ENCODE results near the gene ASTN2. TPM values are rescaled to one million over a fixed set of nuclear protein-coding genes. Genes with fewer than 3 reads are reported as not detected.

ASTN2 gene
- total RNA-seq, 4 donors from 2014 or later = 3.3 to 10.2 (median 6.3) TPM

DNA sequence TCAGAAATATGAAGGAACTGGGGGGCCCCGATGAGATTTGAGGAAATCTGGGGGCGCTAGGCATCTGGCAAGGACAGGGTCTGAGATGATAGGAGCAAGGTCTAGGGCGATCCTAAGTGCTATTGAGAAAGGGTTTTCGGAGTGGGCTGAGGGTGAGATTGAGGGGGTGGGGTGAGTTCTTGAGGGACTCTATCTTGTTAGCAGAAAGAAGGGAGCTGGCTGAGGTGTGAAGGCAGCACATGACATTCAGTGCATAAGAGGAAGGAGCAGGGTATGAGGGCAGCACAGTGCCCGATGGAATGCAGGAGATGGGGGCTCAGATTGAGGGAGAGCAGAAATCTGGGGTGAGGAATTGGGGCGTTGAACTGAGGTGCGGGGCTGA is 727.1 kb downstream of the ASTN2 start:
- Histone ChIP-seq H3K36me3 (no peaks in the 10 kb centered on the region), H3K27ac (peak overlapping the region in 3 of 4 donors; percentile 78 to 87 (median 86)), H3K9me3 (no peaks in the 10 kb centered on the region), H3K27me3 (no peaks in the 10 kb centered on the region), H3K4me1 (peaks cover 0 to 43% (median 8%) of the 10 kb centered on the region in 4 donors), H3K4me3 (peak overlapping the region; percentile 65 to 87 (median 82))
- no peak for DNase-seq
- TF ChIP-seq, protein P1, sequence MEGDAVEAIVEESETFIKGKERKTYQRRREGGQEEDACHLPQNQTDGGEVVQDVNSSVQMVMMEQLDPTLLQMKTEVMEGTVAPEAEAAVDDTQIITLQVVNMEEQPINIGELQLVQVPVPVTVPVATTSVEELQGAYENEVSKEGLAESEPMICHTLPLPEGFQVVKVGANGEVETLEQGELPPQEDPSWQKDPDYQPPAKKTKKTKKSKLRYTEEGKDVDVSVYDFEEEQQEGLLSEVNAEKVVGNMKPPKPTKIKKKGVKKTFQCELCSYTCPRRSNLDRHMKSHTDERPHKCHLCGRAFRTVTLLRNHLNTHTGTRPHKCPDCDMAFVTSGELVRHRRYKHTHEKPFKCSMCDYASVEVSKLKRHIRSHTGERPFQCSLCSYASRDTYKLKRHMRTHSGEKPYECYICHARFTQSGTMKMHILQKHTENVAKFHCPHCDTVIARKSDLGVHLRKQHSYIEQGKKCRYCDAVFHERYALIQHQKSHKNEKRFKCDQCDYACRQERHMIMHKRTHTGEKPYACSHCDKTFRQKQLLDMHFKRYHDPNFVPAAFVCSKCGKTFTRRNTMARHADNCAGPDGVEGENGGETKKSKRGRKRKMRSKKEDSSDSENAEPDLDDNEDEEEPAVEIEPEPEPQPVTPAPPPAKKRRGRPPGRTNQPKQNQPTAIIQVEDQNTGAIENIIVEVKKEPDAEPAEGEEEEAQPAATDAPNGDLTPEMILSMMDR (IDR thresholded peaks at IDR 0.05) = no peak
- TF ChIP-seq POLR2A (IDR thresholded peaks at IDR 0.05) = no peak

DNA sequence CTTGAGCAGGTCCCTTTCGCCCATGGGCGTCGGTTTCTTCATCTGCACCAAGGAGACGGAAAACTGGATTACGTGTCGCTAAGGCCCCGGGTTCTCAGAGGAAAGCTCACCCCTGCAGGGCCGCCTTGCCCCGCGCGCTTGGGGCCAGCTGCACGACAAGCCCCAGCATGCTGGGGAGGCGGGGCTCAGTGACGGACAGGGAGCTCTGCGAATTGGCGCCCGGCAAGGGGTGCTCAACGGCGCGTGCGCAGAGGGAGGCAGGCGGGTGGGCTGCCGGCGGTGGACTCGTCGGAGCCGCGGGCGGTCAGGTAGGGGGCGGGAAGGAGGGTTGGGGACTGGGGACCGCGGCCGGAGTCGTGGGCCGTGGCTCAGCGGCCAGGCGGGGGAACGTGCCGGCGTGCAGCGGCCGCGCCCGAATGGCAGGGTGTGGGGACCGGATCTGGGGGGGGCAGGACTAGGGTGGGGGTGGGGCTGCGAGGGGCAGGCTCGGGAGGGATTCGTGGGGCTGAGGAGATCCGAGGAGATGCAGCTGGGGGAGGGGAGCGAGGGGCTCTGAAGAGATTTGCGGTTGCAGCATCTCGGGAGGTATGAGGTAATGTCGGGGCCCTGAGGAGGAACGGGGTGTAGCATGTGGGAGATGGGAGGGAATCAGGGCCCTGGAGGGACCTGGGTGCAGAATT is 727.6 kb downstream of the ASTN2 start, which contains the start of gene TRIM32:
TRIM32 (plus strand) TSS at position 232 of the 680 bp plus-strand sequence. CDS start 10,438 bp downstream, outside the sequence.
- Histone ChIP-seq H3K36me3 (no peaks in the 10 kb centered on the region), H3K4me3 (peak within 1 kb of the TSS; percentile 65 to 87 (median 82)), H3K27ac (peak within 1 kb of the TSS; percentile 78 to 87 (median 86)), H3K27me3 (no peaks in the 10 kb centered on the region), H3K9me3 (no peaks in the 10 kb centered on the region), H3K4me1 (peaks cover 0 to 43% (median 6%) of the 10 kb centered on the region in 4 donors)
- DNase-seq = peak; percentile 90 to 95 (median 95)
- TF ChIP-seq POLR2A (IDR thresholded peaks at IDR 0.05) = peak; percentile 12 to 41
- TF ChIP-seq, protein P1 (IDR thresholded peaks at IDR 0.05) = no peak

DNA sequence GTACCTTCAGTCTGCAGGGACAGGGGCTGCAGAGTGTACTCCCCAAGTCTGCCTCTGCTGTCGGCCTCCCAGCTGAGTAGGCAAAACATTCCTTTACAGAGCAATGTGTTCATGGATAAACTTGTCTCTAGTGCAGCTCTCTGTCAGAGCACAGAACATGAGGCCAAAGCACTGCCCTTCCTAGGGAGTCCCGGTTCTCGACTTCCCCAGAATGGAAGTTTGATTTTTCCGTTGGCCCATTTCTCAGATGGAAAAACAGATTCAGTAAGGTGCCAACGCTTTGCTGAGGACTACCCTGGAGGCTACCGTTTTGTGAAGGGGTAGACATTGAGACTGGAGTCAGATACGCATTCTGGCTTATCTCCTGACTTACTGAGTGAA is 728.2 kb downstream of the ASTN2 start:
- peaks cover 0 to 43% (median 5%) of the 10 kb centered on the region in 4 donors for H3K4me1 ChIP-seq
- no peaks in the 10 kb centered on the region for H3K9me3 ChIP-seq
- H3K27ac ChIP-seq = peak overlapping the region; percentile 78 to 87 (median 86)
- no peaks in the 10 kb centered on the region for H3K27me3 ChIP-seq
- no peak for TF ChIP-seq POLR2A (IDR thresholded peaks at IDR 0.05)
- TF ChIP-seq, protein P1 (IDR thresholded peaks at IDR 0.05) = no peak
- peak overlapping the region; percentile 65 to 87 (median 82) for H3K4me3 ChIP-seq
- DNase-seq = peak in 1 of 3 donors; percentile 44
- no peaks in the 10 kb centered on the region for H3K36me3 ChIP-seq

- no peak for DNase-seq
These were observed 728.7 kb downstream of the ASTN2 start for GRCh38 chr9:116686135-116686534.

GRCh38 chr9:116685166-116685565 is 729.7 kb downstream of the ASTN2 start:
- no peaks in the 10 kb centered on the region for H3K27me3 ChIP-seq

More at GRCh38 chr9:116686135-116686534, 728.7 kb downstream of the ASTN2 start:
- Histone ChIP-seq H3K27ac (peak overlapping the region in 2 of 4 donors; percentile 86 to 87), H3K27me3 (no peaks in the 10 kb centered on the region), H3K9me3 (no peaks in the 10 kb centered on the region), H3K36me3 (no peaks in the 10 kb centered on the region), H3K4me1 (peaks cover 0 to 43% (median 5%) of the 10 kb centered on the region in 4 donors), H3K4me3 (peak overlapping the region in 3 of 4 donors; percentile 76 to 87 (median 87))
- no peak for TF ChIP-seq POLR2A (IDR thresholded peaks at IDR 0.05)
- TF ChIP-seq, protein P1 (IDR thresholded peaks at IDR 0.05) = no peak

More at GRCh38 chr9:116685166-116685565, 729.7 kb downstream of the ASTN2 start:
- Histone ChIP-seq H3K36me3 (no peaks in the 10 kb centered on the region), H3K4me3 (no peak overlapping the region), H3K9me3 (no peaks in the 10 kb centered on the region), H3K27ac (no peak overlapping the region), H3K4me1 (peaks cover 0 to 35% (median 5%) of the 10 kb centered on the region in 4 donors)
- no peak for TF ChIP-seq POLR2A (IDR thresholded peaks at IDR 0.05)
- TF ChIP-seq, protein P1 (IDR thresholded peaks at IDR 0.05) = no peak
- DNase-seq = no peak

All from Peyer's patch (tissue), 4 donors.